HG03575 (cell line): ENCODE data around the gene TASOR.

Source experiments
- ATAC-seq: cut with Tn5 transposase; IDR thresholded peaks from one replicate; pipeline ENCODE4 v1.9.1; 2021; ENCODE audit not compliant: unreplicated experiment, insufficient number of reproducible peaks, low FRiP score; ENCODE audit errors: extremely low read depth

TASOR gene

GRCh38 chr3:56688191-56688590, 5.1 kb upstream of the TASOR start:
- no peak for ATAC-seq

GRCh38 chr3:56684029-56684428, 964 bp upstream of the TASOR start:
- ATAC-seq, result no peak

GRCh38 chr3:56682462-56683121, 473 bp downstream of the TASOR start:
- ATAC-seq, result no peak

GRCh38 chr3:56681984-56682461, 1.0 kb downstream of the TASOR start:
- no peak for ATAC-seq

GRCh38 chr3:56680054-56680580, 2.9 kb downstream of the TASOR start:
- ATAC-seq, result no peak

GRCh38 chr3:56677286-56677685, 5.8 kb downstream of the TASOR start:
- ATAC-seq, result no peak

- ATAC-seq, result no peak
Measured at GRCh38 chr3:56673781-56674457, 9.1 kb downstream of the TASOR start.

- no peak for ATAC-seq
Measured at GRCh38 chr3:56667973-56668579, 15.0 kb downstream of the TASOR start.

- ATAC-seq, result no peak
Measured at GRCh38 chr3:56664823-56665222, 18.2 kb downstream of the TASOR start.

- no peak for ATAC-seq
Measured at GRCh38 chr3:56655709-56656108, 27.4 kb downstream of the TASOR start.

GRCh38 chr3:56654460-56654859, 28.6 kb downstream of the TASOR start:
- no peak for ATAC-seq

GRCh38 chr3:56645407-56645806, 37.7 kb downstream of the TASOR start:
- no peak for ATAC-seq

GRCh38 chr3:56633602-56634535, 49.2 kb downstream of the TASOR start:
- ATAC-seq, result no peak
